Stomach (tissue), 4 donors: ENCODE data around the gene IGSF9B.

ENCODE experiments used
- EP300 ChIP-seq: sonication (generic); formaldehyde crosslinking; IDR thresholded peaks from one replicate; pipeline ENCODE4 v1.6.1; 2017; ENCODE audit warnings: antibody characterized with exemption
- POLR2A ChIP-seq, 4 donors: fragments of 450-650 bp; IDR thresholded peaks; one replicate each; pipeline ENCODE4 v1.6.1; 2016; ENCODE audit warnings: antibody characterized with exemption in 4 of 4, control low read depth in 2 of 4, mild to moderate bottlenecking in 1 of 4, moderate library complexity in 1 of 4
- TF ChIP-seq, protein P1 (sequence below), 7 experiments: fragments of 450-650 bp in 4 of 7; fragments of 200-600 bp in 3 of 7; sonication (generic) in 3 of 7; IDR thresholded peaks; one replicate each; pipeline ENCODE4 v1.5.1; 2016 to 2019; ENCODE audit warnings: antibody characterized with exemption in 7 of 7, control low read depth in 2 of 7, mild to moderate bottlenecking in 1 of 7

DNA sequence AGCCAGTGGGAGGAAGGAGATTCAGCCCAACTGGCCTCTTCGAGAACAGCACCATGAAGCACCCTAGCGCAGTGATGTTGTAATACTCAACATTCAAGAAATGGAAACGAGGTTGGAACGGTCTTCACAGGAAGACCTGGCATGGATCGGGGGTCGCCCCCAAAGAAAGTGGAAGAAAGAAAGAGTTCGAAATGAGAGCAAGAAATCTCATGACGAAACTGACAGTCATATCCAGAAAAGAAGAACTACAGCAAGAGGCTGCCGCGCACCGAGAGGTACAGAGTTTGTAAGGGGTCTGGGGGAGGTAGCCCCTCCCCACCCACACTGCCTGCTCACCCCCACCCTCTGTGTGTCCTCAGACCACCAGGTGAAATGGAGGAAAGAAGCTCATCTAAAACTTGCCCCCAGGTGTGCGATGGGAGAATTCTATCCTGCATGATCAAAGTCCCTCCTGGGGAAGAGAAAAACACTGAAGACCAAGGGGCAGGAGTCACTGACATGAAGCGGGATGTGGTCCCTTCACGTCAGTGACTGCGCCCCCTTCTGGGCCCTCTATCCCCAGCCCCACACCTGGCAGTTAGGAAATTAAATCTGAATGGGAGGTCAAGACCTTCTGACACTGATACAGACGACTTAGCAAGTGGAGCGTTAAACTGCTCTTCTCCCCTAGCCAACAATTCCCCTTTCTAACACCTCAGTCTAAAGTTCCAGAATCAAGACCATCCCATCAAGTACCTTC, 58.6 kb downstream of the IGSF9B start:
- TF ChIP-seq, protein P1, sequence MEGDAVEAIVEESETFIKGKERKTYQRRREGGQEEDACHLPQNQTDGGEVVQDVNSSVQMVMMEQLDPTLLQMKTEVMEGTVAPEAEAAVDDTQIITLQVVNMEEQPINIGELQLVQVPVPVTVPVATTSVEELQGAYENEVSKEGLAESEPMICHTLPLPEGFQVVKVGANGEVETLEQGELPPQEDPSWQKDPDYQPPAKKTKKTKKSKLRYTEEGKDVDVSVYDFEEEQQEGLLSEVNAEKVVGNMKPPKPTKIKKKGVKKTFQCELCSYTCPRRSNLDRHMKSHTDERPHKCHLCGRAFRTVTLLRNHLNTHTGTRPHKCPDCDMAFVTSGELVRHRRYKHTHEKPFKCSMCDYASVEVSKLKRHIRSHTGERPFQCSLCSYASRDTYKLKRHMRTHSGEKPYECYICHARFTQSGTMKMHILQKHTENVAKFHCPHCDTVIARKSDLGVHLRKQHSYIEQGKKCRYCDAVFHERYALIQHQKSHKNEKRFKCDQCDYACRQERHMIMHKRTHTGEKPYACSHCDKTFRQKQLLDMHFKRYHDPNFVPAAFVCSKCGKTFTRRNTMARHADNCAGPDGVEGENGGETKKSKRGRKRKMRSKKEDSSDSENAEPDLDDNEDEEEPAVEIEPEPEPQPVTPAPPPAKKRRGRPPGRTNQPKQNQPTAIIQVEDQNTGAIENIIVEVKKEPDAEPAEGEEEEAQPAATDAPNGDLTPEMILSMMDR (IDR thresholded peaks at IDR 0.05) = no peak
- TF ChIP-seq POLR2A (IDR thresholded peaks at IDR 0.05) (no peak), EP300 (no peak)
